LNCaP clone FGC (cell line): ENCODE measurements around the gene IVD.

Experiments
- DNase-seq: peaks from one replicate; pipeline ENCODE4 v3.0.0-alpha.2; 2011; ENCODE audit warnings: low read depth
- H3K4me3 ChIP-seq: 2 replicates; pipeline ENCODE4 v1.5.1; 2011; ENCODE audit warnings: mild to moderate bottlenecking, low read depth, low read length, control low read depth
- TF ChIP-seq, protein P1 (sequence below): IDR thresholded peaks from 2 replicates; pipeline ENCODE4 v1.5.1; 2012; ENCODE audit warnings: mild to moderate bottlenecking; ENCODE audit not compliant: control insufficient read depth, insufficient read depth; ENCODE audit errors: extremely low read depth

IVD gene

DNA sequence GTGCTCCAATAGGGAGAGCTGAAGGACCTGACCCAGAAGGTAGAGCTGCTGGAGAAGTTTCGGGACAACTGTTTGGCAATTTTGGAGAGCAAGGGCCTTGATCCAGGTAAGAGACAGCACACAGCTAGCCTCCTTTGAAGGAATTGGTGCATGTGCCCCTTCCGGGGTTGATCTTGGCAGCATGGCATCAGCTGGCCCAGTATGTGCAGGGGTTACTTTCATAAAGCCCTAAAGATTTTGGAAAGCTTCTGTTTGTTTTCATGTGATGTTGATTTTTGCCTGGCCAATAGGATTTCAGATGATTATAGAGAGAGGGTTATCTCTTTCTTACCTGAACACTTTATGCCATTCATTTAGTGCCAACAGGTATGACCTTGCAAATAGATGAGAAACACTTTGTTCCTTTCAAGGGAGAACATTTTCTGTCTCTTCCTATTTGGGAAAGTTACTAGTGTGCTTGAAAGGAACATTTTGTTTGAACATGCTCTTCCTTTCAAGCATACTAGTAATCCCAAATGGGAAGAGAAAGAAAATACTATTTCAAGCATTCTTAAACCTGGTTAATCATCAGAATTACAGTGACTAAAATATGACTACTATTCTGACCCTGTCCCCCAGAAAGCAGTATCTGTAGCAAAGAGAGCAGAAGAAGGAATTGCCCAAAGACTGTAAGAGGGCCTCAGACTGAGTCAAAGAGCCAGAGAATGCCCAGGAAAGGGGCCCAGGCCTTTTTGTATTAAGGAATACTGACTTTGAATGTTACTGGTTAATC lies 15.6 kb upstream of the IVD start:
- peak; percentile 89 for DNase-seq
- no peak overlapping the region for H3K4me3 ChIP-seq
- TF ChIP-seq, protein P1, sequence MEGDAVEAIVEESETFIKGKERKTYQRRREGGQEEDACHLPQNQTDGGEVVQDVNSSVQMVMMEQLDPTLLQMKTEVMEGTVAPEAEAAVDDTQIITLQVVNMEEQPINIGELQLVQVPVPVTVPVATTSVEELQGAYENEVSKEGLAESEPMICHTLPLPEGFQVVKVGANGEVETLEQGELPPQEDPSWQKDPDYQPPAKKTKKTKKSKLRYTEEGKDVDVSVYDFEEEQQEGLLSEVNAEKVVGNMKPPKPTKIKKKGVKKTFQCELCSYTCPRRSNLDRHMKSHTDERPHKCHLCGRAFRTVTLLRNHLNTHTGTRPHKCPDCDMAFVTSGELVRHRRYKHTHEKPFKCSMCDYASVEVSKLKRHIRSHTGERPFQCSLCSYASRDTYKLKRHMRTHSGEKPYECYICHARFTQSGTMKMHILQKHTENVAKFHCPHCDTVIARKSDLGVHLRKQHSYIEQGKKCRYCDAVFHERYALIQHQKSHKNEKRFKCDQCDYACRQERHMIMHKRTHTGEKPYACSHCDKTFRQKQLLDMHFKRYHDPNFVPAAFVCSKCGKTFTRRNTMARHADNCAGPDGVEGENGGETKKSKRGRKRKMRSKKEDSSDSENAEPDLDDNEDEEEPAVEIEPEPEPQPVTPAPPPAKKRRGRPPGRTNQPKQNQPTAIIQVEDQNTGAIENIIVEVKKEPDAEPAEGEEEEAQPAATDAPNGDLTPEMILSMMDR, result no peak

DNA sequence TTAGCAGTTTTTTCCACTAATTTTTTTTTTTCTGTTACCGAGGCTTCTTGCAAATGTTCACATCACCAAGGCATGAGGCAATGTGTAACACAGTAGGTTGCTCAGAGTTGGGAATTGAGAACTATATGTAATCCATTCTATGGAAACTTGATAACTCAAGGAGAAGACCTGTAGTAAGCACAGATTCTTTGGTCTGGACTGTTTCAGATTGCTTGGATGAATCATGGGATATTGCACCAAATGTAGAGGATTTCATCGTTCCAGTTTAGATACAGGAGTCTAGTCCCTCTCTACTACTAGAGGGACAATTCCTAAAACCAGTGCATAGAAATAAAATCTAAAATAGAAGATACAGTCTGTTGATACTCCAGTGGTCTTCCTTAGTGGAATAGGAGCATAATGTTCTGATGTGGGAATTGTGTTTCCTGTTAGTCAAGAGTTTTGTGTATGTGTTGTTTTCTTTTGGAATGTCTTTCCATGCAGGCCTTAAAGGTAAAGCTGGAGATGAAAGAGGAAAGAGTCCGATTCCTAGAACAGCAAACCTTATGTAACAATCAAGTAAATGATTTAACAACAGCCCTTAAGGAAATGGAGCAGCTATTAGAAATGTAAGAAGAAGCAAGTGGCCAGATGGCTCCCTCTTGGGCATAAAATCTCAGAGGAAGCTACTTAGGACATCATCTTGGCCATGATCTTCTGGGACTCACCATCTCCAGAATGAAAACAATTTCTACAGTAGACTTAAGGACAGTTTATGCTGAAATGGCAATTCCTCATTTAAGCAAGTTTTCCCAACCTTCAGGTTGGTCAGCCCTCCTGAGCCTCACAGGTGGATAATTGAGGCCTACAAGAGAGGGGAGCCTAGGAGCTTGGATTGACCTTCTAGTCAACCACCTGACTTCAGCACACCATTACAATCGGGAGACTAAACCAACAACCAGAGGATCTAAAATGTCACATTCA lies 12.3 kb upstream of the IVD start:
- DNase-seq, result no peak
- H3K4me3 ChIP-seq, result no peak overlapping the region
- TF ChIP-seq, protein P1, result no peak

DNA sequence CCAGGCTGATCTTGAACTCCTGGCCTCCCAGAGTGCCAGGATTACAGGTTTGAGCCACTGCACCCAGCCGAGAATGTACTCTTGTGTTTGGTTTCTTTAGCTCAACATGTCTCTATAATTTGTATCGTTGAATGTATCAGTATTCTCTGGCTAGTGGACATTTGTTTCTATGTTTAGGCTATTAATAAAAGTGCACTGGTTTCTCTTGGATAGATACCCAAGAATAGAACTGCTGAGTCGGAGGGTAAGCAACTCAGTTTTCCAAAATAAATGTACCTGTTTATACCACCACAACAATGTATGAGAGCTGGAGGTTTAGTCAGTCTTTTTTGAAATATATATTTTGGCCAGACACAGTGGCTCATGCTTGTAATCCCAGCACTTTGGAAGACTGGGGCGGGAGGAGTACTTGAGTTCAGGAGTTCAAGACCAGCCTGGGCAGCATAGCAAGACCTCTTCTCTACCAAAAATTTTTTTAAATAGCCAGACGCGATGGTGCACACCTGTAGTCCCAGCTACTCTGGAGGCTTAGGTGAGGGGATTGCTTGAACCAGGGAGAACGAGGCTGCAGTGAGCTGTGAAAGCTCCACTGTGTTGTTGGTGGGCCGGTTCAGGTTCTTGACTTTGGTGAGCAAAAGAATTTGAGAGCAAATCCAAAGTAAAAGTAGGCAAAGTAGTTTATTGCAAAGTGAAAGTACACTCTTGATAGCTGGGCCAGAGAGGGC lies 7.7 kb upstream of the IVD start:
- DNase-seq, result no peak
- no peak overlapping the region for H3K4me3 ChIP-seq
- TF ChIP-seq, protein P1, result no peak

DNA sequence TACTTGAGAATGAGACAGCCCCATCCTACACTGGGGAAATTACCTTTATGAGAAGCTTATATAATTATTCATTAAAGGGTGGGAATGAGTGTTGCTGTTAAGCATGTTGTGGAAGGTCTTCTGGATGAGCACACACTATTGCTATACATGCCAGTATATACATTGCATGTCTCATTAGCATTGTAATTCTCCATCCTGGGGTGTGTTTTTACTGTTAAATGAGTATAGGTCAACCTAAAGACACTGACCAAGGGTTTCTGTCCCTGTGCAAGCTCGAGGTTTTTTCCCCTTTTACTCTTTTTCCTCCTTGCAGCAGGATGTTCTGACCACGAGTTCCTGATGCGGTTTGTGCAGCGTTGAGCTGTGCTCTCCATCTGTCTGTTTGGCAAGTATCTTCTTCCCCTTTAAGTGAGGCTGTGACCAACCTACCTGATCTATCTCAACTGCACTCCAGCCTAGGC lies 7.2 kb upstream of the IVD start:
- TF ChIP-seq, protein P1, result no peak
- DNase-seq, result no peak
- no peak overlapping the region for H3K4me3 ChIP-seq

DNA sequence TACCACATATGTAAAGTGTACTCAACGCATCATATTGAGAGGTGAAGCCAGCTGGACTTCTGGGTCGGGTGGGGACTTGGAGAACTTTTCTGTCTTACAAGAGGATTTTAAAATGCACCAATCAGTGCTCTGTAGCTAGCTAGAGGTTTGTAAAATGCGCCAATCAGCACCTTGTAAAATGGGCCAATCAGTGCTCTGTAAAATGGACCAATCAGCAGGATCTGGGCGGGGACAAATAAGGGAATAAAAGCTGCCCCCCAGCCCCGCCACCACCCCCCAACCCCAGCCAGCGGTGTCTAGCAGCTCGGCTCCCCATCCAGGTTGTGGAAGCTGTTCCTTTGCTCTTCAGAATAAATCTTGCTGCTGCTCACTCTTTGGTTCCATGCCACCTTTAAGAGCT lies 6.2 kb upstream of the IVD start:
- H3K4me3 ChIP-seq, result no peak overlapping the region
- TF ChIP-seq, protein P1, result no peak

DNA sequence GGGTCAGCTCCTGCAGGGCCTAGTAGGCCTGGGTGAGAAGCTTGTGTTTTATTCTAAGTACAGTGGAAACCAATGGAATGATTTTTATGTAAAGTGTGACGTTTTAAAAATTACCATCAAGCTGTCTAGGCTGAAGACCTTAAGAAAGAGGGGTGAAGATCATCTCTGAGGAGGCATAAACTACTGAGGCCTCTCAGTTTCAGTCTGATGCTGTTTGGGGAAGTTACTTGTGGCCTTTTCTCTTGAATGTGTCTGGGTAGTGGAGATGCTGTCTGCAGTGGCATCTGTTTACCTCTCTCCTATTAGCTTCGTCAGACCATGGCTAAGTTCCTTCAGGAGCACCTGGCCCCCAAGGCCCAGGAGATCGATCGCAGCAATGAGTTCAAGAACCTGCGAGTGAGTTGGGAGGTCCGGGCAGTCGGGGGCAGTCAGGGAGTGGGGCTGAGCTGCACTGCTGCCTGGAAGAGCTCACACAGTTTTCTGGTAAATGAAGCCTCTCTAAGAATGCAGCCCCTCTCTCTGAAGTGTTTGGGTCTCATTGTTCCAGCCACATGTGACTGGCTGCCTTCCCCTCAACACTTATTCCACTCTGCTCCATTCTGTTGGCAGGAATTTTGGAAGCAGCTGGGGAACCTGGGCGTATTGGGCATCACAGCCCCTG lies 1.9 kb downstream of the IVD start:
- no peak overlapping the region for H3K4me3 ChIP-seq
- TF ChIP-seq, protein P1, result no peak
- no peak for DNase-seq

More for the DNA sequence above, 6.2 kb upstream of the IVD start:
- DNase-seq, result no peak
